COLO829 (cell line): Measurements from ENCODE around the gene BSPRY.
"Not testable (repeated sequence)": the region's sequence is repeated elsewhere in the genome, so short reads cannot be mapped to it uniquely, and the experiment has no call there.

Experiments
- DNase-seq: peaks from one replicate; pipeline ENCODE4 v3.0.0; 2012; ENCODE audit warnings: low spot score

Gene BSPRY

DNA sequence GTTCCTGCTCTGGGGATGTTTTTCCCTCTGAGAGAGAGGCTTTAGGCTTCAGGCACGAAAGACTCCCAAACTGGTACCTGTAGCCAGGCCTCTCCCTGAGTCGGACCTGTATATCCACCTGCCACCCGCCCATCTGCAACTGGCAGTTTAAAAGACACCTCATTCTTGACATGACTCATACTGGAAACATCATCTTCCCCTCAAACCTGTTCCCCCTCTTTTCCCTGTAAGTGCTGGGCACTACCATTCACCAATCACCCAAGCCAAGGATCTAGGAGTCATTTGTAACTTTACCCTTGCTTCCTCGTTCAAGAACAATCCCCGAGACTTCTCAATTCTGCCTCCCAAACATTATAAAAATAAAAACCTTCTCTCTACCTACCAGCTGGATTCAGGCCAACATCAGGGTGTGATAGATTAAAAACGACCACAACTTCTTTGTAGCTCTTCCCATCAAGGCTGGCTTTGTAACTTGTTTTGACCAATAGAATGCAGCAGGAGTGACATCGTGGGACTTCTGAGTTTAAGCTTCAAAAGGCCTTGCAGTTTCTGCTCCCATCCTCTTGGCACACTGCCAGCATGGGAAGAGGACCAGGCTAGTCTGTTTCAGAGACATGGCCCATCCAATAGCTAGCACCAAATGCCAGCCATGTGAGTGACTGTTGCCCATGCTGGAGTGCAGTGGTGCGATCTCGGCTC is 7.5 kb upstream of the BSPRY start:
- DNase-seq, result no peak

DNA sequence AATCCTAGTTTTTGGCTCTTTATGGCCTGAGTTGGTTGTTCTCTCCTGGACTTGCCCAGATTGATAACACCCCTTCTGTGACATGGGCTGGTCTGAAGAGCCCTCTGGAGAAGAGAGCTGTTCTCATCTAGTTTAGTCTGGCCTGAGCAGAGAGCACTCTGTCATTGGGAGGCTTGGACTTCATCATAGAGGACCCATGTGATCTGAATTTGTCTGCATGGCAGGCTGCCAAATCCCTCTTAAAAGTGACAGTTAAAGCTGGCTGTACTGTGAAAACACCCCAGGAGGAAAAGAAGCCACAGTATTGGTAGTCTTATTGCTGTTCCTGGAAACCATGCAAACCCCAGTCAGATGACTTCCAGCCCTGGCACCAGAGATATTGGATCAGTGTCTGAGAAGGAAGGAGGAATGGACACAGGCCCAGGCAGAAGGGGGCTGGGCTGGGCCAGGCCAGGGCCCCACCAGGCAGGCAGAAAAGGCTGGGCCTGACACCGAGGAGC is 5.6 kb upstream of the BSPRY start:
- DNase-seq, result peak; percentile 71

DNA sequence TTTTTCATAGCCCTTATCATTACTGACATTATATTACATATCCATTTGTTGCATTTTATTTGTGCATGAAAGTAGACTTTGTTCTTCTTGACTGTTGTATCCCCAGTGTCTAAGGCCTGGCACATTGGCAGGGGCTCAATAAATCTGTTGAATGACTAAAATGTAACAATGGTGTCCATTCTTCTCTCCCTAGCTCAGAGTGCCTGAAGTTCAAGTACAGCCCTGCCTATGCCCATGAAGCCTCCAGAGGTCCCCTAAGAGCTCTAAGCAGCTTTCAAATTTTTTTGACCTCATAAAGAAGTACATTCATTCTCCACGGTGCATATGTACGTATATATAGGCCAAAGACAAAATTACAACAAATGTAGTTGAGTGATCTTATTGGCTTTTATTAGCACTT is 4.2 kb upstream of the BSPRY start:
- DNase-seq, result peak; percentile 93

DNA sequence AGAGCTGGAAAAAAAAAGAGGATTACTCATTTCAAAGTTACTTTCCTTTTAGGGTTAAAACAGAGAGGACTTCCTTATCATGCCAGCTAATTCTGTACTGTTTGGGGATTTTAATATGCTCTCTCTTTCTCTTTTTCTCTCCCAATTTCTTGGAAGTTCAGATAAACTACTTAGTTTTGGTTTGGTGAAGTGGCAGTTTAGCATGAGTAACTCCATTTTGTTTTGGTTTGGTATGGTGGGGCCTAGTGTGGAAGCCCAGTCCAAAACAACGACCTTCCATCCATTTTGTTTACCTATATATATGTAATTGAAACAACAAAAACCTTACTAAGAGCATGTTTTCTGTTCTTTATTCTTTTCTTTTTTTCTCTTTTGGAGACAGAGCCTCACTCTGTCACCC is 3.7 kb upstream of the BSPRY start:
- DNase-seq, result no peak

DNA sequence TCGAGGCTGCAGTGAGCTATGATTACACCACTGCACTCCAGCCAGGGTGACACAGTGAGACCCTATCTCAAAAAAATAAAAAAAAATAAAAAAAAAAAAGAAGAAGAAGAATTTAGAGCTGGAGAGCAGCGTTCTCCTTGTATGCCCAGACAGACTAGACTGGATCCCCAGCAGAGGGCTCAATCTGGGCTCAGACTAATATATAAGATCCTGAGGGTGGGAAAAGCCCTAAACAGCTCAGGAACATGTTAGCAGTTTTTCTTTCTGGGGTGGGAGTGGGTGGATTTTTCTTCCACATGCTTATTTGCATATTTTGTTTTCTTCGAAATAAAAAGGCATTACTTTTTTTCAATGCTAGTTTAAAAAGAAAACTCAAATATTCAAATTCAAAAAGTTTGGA is 904 bp upstream of the BSPRY start:
- no peak for DNase-seq

DNA sequence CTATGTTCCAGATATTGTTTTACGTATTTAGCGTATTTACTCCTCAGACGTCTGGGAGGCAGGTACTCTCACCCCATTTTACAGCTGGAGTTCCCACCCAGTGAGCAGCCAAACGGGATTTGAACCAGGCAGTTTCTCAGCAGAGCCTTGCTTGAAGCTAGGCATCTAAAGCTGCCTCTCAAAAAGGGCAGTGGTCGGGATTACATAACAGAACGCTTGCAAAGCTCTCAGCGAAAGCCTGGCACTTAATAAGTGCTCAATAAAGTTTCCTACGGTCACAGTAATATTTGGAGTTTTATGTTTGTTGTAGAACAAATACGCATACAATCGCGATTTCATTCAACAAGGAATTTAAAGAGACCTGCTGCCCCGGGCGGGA is 286 bp upstream of the BSPRY start:
- no peak for DNase-seq

DNA sequence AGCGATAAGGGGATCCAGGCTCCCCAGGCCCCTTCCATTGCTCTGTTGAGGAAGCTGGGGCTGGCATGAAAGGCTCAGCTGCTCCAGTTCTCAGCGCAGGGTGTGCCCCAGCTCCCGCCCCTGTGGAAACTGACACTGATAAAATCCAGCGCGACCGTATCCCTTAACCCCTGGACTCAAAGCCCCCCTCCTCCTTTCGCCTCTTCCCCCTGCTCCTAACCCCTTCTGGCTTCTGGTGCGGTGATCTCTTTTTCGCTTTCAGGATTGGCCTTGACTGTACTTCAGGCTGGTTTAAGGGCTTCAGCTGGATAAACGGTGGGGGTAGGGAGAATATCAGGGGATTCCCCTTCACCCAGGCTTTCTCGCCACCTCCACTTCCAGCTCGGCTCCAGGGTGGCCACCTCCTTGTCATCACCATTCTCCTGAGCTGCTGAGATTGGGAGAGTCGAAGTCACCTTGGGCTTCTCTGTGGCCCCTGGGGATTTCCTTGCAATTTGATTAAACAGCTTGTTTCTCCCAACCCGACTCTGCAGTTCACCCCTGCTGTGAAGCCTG is 843 bp downstream of the BSPRY start:
- no peak for DNase-seq

DNA sequence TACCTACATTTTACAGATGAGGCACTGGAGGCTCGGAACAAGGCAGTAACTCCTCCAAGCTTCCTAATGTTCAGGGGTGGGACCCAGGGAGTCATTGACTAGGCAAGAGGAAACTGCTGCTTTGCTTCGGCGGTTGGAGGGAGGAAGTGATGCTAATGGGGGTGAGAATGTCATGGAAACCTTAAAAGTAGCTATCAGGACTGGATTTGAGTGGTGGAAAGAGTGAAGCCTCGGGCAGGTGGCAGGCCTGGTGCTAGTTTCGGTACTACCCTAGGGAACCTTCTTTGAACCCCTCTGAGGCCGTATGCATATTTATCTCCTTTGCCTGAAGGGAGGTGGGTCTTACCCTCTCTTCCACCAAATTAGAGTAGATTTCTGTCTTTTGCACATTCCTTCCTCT is 1.6 kb downstream of the BSPRY start:
- no peak for DNase-seq

DNA sequence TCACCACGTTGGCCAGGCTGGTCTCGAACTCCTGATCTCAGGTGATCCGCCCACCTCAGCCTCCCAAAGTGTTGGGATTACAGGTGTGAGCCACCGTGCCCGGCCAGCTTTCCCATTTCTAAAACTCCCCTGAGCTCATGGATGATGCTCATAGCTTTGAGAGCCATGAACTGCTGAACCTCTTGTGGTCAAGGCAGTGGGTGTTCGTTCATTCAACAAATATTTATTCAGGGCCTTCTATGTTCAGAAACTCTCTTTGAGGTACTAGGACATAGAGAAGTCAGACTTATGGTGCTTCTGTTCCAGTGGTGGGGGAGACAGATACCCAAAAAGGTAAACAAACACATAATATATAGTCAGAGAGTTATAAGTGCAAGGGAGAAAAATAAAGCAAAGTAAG is 2.7 kb downstream of the BSPRY start:
- DNase-seq, result no peak

DNA sequence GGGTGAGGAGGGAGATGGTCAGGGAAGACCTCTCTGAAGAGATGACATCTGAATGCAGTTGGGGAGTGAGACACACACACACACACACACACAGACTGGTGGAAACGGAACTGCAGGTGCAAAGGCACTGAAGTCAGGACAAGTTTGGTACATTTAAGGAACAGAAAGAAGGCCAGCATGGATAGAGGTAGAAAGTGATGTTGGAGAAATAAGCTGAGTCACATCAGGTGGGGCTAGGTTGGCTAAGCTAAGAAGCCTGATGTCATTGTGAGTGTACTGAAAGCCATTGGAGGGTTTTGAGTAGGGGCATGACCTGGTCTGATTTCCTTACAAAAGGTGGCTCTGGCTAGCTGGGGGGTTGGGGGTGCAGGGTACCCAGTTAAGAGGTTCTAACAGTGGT is 3.1 kb downstream of the BSPRY start:
- DNase-seq, result no peak

DNA sequence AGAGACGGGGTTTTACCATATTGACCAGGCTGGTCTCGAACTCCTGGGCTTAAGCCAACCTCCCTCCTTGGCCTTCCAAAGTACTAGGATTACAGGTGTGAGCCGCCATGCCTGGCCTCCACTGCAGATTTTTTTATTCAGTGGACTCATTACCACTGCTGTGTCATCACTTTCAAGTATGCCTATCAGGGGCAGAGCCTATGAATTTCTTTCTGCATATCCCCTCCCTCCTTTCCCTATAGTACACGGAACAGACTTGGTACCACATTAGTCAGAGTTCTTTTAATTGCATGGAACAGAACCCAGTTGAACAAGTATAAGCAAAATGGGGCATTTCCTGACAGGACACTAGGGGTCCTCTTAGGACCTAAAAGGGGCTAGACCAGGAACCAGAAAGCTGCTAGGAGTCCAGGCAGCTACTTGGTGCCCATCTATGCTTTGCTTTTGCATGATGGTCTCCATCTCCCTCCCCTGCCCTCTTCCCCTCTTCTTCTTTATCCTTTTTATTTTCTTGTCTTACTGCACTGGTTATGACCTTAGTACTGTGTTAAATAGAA is 5.8 kb downstream of the BSPRY start:
- DNase-seq, result no peak

DNA sequence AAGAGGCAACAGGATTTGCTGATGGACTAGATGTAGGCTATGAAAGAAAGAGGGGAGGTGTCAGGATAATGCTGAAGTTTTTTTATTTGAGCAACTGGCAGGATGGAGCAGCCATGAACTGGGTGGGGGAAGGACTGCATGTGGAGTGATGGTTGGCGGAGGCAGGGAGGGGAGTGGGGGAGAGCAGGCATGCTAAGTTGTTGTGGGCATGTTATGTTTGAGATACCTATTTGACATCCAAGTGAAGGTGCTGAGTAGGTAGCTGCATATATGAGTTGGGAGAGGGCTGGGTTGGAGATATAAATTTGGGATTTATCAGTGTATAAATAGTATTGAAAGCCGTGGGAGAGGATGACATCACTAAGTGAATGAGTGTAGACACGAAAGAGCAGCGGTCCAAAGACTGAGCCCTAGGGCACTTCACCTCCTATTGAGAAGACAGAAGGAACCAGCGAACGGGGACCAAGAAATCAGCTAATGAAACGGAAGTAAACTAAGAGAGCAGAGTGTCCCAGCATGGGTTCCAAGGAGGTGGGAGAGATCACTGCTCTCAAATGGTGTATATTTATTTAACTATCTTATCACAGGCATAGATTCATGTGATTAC is 7.4 kb downstream of the BSPRY start:
- no peak for DNase-seq

DNA sequence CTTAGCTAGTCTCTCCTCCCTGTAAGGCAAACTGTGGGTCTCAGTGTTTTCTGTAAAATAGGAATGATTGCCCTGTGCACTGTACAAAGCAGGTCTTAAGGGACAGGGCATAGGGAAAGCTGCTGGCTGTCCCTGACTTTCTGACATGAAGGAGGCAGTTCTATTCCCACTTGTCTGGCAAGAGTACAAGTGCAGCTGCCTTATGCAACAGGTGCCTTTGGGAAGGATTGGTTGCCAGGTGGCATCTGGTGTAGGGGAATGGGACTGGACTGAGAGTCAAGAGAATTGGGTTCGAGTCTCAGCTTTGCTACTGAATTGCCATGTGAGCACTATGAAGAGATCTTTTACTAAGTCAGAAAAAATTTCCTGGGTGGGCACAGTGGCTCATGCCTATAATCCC is 10.0 kb downstream of the BSPRY start:
- DNase-seq, result no peak

DNA sequence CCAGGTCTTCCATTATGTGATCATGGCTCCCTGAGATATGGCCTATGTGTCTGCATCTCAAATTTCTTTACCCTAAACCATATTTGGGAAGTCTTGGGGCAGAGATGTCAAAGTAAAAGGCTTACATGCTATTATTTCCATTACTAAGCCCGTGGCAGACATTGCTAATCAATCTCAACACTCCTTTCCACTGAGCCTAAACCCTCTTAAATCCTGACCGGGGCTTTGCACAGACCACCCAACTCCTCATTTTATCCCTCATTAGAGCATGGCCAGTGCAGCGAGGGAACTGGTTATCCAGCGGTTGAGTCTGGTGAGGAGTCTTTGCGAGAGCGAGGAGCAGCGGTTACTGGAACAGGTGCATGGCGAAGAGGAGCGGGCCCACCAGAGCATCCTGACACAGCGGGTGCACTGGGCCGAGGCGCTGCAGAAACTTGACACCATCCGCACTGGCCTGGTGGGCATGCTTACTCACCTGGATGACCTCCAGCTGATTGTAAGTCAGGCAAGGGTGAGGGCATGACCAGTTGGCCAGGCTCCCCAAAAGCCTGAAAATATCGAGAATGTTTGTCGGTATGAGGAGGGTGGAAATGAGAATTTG is 11.0 kb downstream of the BSPRY start:
- DNase-seq, result no peak

DNA sequence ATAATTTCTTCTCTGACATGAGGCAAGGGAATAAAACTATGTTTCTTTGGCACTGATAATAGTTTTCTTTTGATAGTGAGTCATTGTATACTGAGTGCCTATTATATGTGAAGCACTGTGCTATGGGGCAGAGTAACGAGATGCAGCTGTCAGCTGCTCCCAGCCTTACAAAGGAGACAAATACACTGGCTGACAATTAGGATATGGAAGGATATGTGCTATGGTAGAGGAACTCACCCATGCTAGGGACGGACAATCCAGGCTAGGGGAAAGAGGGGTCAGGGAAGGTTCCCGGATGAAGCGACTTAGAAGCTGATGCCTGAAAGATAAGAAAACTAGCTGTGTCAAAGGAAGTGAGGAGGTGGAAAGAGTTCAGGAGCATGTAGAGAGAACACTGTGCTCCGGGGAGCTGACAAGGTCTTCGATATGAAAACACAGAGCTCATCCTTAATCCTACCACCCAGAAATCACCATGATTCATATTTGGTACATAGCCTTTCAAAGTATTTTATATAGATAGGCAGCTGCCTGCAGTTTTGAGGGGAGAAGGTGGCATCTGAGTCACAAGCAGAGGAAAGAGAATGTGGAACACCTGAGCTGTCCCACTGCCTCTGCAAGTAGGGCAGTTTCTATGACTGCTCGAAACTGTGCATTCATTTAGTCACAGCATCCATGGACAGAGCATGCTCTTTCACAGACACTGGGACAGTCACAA is 12.1 kb downstream of the BSPRY start:
- DNase-seq, result peak; percentile 73

DNA sequence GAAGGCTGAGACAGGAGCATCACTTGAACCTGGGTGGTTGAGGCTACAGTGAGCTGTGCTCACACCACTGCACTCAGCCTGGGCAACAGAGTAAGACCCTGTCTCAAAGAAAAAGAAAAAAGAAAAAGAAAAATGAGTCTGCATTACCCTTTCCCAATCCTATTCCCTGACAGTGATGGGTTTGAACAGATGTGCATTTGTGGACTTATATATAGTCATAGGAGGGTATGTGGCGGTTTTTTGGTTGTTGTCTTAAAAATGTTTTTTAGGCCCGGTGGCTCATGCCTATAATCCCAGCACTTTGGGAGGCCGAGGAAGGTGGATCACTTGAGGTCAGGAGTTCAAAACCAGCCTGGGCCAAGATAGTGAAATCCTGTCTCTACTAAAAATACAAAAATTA is 14.0 kb downstream of the BSPRY start:
- no peak for DNase-seq

DNA sequence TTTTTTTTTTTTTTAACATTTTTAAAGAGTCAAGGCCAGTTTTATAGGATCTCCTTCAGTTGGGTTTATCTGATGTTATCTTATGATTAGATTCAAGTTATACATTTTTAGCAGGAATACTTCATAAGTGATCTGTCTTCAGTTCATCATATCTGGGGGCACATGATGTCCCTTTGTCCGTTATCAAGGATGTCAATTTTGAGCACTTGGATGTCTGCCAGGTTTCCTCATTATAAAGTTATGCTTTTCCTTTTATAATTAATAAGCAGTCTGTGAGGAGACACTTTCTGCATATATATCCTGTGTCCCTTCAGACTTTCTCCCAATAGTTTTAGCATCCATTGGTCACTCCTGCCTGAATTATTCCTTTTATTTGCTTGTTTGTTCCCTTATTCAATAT is 15.6 kb downstream of the BSPRY start:
- DNase-seq, result no peak

DNA sequence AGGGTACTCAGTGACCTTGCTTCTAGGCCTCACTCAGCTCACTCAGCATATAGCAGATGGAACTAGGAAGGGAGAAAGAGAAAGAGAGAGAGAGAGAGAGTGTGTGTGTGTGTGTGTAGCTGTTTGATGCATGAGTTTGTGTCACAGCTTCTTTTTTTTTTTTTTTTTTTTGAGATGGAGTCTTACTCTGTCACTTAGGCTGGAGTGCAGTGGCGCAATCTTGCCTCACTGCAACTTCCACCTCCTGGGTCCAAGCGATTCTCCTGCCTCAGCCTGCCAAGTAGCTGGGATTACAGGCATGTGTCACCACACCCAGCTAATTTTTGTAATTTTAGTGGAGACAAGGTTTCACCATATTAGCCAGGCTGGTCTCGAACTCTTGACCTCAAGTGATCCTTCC is 16.3 kb downstream of the BSPRY start:
- not testable (repeated sequence) for DNase-seq

DNA sequence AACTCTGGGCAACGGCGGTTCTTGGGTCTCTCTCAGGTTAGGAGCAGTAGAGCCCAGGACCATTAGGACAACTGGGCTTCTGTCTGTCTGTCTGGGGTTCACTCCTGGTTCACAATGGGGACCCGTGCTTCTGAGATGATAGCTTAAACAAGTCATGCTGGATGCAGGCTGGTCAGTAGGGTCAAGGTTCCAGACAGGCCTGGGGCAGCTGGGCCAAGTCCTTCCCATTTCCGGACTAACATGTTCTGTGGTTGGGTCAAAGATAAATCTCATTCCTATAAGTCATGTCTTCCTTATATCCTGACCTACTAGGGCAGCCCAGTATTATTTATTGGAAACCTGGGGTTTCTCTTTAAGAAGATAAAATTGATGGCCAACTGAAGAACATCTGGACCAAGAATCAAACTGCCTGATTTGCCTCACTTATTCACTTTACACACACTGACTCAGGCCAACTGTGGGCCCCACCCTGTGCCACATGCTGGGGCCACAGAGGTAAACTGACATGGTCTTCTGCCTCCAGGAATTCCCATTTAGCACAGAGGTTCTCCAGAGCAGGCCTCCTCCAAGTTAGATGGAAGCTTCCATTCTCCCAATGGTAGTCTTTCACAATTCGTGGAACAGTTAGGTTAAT is 19.1 kb downstream of the BSPRY start:
- no peak for DNase-seq

DNA sequence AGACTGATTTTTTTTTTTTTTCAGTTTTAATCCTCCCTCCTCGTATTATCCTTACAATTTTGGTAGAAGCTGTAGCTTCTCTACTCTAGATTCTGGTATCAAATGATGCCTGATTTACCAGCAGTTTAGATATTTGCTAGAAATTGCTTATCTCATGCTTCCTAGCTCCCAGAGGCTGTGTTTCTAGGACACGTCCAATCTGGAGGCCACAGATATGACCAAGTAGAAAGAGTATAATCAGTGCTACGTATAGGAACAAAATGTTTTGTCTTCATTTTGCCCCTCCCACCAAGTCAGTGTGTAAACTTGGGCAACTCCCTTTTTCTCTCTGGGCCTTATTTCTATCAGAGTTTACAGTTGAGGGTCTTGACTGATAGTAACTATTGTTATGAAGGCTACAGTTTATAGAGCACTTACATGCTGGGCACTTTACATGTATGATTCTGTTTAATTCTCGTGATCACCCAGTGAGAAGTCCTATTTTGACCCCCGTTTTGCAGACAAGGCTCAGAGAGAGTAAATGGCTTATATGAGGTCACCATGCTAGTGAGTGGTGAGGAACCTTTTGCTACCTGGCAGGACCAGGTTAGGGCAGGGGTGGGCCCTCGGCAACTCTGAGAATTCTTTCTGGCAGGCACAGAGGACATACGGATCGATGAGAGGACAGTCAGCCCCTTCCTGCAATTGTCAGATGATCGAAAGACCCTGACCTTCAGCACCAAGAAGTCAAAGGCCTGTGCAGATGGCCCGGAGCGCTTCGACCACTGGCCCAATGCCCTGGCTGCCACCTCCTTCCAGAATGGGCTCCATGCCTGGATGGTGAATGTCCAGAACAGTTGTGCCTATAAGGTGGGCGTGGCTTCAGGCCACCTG is 19.9 kb downstream of the BSPRY start:
- DNase-seq, result no peak

DNA sequence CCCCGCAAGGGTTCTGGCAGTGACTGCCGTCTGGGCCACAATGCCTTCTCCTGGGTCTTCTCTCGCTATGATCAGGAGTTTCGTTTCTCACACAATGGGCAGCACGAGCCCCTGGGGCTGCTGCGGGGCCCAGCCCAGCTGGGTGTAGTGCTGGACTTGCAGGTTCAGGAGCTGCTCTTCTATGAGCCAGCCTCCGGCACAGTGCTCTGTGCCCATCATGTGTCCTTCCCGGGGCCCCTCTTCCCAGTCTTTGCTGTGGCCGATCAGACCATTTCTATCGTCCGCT is 20.5 kb downstream of the BSPRY start:
- DNase-seq, result no peak
